Chondrocyte (in vitro differentiated cells): ENCODE results near the gene AGO1. TPM values are rescaled to one million over a fixed set of nuclear protein-coding genes. Genes with fewer than 3 reads are reported as not detected.

Experiments
- DNase-seq: peaks from one replicate; pipeline ENCODE4 v3.0.0; 2021; ENCODE audit warnings: mixed read lengths, low spot score
- H3K27ac Mint-ChIP-seq: one replicate; pipeline ENCODE4 v1.8.0; 2021; ENCODE audit warnings: mild to moderate bottlenecking, moderate library complexity, mixed read lengths; ENCODE audit not compliant: unreplicated experiment
- H3K27me3 Mint-ChIP-seq: 2 replicates; pipeline ENCODE4 v1.8.0; 2021; ENCODE audit warnings: low read depth, mixed read lengths
- H3K36me3 Mint-ChIP-seq: 2 replicates; pipeline ENCODE4 v1.8.0; 2021; ENCODE audit warnings: low read depth, mixed read lengths
- H3K4me1 Mint-ChIP-seq: 2 replicates; pipeline ENCODE4 v1.8.0; 2021; ENCODE audit warnings: low read depth, mild to moderate bottlenecking, mixed read lengths
- H3K4me3 Mint-ChIP-seq: one replicate; pipeline ENCODE4 v1.8.0; 2021; ENCODE audit warnings: mild to moderate bottlenecking, moderate library complexity, mixed read lengths; ENCODE audit not compliant: unreplicated experiment
- H3K9me3 Mint-ChIP-seq: 2 replicates; pipeline ENCODE4 v1.8.0; 2021; ENCODE audit warnings: low read depth, mixed read lengths
- total RNA-seq: library from RNA; stranded (reverse); gene quantifications from 3 replicates; pipeline ENCODE4 v1.2.1, GENCODE V29; 2021
- TF ChIP-seq, protein P1 (sequence below): fragments of 200-600 bp; sonication (generic); IDR thresholded peaks from 2 replicates; pipeline ENCODE4 v1.5.0; 2021; ENCODE audit warnings: antibody characterized with exemption, mild to moderate bottlenecking, moderate library complexity

The AGO1 gene
- total RNA-seq, 1 donor from 2014 or later, result 24.6 TPM

DNA sequence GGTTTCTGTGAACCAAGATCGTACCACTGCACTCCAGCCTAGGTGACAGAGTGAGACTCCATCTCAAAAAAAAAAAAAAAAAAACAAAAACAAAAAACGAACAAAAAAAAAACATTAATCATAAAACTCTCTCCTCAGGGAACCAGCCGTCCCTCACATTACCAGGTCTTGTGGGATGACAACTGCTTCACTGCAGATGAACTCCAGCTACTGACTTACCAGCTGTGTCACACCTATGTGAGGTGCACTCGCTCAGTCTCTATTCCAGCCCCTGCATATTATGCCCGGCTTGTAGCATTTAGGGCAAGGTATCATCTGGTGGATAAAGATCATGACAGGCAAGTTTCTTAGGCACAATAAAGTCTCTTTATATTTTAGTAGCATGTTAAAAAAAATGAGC is 32.3 kb upstream of the AGO1 start:
- TF ChIP-seq, protein P1, sequence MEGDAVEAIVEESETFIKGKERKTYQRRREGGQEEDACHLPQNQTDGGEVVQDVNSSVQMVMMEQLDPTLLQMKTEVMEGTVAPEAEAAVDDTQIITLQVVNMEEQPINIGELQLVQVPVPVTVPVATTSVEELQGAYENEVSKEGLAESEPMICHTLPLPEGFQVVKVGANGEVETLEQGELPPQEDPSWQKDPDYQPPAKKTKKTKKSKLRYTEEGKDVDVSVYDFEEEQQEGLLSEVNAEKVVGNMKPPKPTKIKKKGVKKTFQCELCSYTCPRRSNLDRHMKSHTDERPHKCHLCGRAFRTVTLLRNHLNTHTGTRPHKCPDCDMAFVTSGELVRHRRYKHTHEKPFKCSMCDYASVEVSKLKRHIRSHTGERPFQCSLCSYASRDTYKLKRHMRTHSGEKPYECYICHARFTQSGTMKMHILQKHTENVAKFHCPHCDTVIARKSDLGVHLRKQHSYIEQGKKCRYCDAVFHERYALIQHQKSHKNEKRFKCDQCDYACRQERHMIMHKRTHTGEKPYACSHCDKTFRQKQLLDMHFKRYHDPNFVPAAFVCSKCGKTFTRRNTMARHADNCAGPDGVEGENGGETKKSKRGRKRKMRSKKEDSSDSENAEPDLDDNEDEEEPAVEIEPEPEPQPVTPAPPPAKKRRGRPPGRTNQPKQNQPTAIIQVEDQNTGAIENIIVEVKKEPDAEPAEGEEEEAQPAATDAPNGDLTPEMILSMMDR, result no peak
- H3K4me1 Mint-ChIP-seq, result peaks cover 36% of the 10 kb centered on the region
- H3K4me3 Mint-ChIP-seq, result no peak overlapping the region
- H3K27ac Mint-ChIP-seq, result peak overlapping the region; percentile 81
- no peaks in the 10 kb centered on the region for H3K9me3 Mint-ChIP-seq
- no peak for DNase-seq
- peaks cover 24% of the 10 kb centered on the region for H3K36me3 Mint-ChIP-seq
- no peaks in the 10 kb centered on the region for H3K27me3 Mint-ChIP-seq

DNA sequence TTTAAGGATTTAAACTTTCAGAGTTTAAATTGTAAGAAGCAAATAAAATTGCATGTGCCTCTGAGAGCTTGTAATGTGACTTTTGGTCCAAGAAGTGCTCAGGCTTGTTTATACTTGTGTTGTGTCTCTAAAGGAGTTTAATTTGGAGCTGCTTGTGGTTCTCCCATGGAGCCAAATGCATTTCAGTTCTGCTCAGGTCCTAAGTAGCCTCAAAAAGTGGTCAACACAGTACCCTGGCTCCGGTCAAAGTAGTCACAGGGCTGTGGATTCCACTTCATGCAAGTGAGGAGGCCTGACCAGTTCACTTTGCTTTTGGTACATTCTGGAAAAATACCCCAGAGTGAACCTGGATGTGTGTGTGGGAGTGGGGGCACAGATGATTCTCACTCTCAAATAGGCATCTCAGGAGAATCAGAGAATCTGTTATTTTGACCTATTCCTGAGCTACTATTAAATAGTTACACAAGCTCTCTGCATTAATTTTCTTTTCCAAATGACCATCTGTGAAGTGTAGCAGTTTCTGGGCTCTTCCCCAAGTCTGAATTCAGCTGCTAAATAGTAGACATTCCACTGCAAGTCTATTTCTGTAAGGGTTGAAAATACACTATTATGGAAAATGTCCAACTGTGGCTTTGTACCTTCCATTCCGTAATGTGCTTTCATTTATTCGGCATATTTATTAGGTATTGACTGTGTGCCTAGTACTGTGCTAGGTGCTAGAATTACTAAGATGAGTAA is 31.7 kb upstream of the AGO1 start:
- Mint-ChIP-seq H3K27ac (peak overlapping the region; percentile 74), H3K27me3 (no peaks in the 10 kb centered on the region), H3K36me3 (peaks cover 24% of the 10 kb centered on the region), H3K4me1 (peaks cover 32% of the 10 kb centered on the region), H3K9me3 (no peaks in the 10 kb centered on the region), H3K4me3 (no peak overlapping the region)
- DNase-seq, result no peak
- TF ChIP-seq, protein P1, result no peak

DNA sequence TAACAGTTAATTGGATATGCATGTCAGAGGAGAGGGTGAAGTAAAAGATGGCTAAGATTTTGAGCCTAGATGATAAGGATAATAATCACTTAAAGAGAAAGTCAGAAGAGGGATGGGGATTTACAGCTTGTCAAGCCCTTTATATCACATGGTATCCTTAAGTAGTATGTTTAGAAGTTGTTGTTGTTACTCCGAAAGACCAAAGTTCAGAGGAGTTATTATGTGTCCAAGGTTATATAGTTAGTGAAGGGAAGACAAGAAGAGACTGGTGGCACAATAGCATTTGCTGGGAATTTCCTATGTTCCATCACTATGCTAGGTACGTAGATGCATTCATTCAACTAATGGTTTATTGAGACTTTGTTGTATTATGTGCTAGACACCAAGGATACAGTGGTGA is 30.8 kb upstream of the AGO1 start:
- Mint-ChIP-seq H3K4me1 (peaks cover 32% of the 10 kb centered on the region), H3K27me3 (no peaks in the 10 kb centered on the region), H3K36me3 (peaks cover 24% of the 10 kb centered on the region), H3K9me3 (no peaks in the 10 kb centered on the region), H3K4me3 (no peak overlapping the region), H3K27ac (no peak overlapping the region)
- TF ChIP-seq, protein P1, result no peak
- no peak for DNase-seq

DNA sequence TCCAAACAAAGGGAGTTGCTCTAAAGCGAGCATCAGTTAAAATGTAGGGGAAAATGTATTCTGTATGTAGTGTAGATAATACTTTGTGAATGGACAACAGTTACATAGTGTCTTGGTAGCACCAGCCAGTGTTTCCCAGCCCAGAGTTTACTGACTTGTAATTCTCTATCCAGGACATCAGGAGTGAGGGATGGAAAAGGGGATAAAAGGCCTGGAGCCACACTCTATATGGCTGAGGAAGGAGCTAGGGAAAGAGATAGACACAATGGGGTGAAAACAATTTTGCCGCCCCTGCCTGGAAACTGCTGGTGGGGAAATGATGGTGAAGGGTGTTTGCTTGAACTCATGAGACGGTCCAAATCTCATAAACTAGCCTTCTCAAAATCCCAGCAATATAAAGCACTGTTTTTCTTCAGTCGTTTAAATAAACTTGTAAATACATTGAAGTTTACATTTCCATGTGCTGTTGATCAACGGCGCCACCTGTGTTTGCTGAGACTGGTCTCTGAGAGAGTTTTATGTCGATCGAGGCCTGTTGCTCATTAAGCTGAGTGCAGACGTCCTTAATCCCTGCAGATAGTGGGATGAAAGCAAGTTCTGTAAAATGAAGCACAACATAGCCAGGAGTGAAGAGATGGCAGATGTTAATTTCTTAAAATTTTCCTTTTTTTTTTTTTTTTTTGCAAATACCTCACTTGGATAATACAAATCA is 27.9 kb upstream of the AGO1 start:
- Mint-ChIP-seq H3K27me3 (no peaks in the 10 kb centered on the region), H3K27ac (no peak overlapping the region), H3K9me3 (no peaks in the 10 kb centered on the region), H3K4me1 (peaks cover 23% of the 10 kb centered on the region), H3K36me3 (peaks cover 22% of the 10 kb centered on the region), H3K4me3 (no peak overlapping the region)
- no peak for DNase-seq
- TF ChIP-seq, protein P1, result no peak

DNA sequence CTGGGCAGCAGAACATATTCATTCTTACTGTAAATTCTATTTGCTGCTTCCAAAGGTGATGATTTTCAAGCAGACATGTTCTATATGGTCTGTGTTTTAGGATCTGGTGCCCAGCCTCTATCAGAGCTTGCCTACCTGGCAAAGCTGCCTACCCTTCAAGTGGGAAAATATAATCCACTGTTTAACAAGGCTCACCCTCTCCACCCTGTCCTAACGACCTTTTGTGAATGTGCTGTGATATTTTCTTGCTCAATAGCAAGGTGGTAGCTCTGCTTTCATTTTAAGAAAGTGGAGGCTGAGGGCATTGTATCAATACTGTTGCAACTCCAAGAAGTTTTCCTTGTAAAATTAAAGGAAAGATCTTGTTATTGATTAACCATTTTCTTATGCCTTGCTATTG is 26.0 kb upstream of the AGO1 start:
- TF ChIP-seq, protein P1, result no peak
- peaks cover 13% of the 10 kb centered on the region for H3K36me3 Mint-ChIP-seq
- no peak overlapping the region for H3K4me3 Mint-ChIP-seq
- no peaks in the 10 kb centered on the region for H3K27me3 Mint-ChIP-seq
- H3K4me1 Mint-ChIP-seq, result peaks cover 5% of the 10 kb centered on the region
- H3K27ac Mint-ChIP-seq, result no peak overlapping the region
- no peak for DNase-seq
- H3K9me3 Mint-ChIP-seq, result no peaks in the 10 kb centered on the region
